Measurements from ENCODE around the gene C20orf144.
"Not testable (repeated sequence)": the region's sequence is repeated elsewhere in the genome, so short reads cannot be mapped to it uniquely, and the experiment has no call there.

Gene C20orf144

GRCh38 chr20:33662172-33662571 lies at the start of gene C20orf144:
TSS of gene C20orf144 (plus strand) at chr20:33662327. CDS start at chr20:33662346, 19 bp downstream.
- no peak for DNase-seq (ENCODE audit: low spot score)

DNA sequence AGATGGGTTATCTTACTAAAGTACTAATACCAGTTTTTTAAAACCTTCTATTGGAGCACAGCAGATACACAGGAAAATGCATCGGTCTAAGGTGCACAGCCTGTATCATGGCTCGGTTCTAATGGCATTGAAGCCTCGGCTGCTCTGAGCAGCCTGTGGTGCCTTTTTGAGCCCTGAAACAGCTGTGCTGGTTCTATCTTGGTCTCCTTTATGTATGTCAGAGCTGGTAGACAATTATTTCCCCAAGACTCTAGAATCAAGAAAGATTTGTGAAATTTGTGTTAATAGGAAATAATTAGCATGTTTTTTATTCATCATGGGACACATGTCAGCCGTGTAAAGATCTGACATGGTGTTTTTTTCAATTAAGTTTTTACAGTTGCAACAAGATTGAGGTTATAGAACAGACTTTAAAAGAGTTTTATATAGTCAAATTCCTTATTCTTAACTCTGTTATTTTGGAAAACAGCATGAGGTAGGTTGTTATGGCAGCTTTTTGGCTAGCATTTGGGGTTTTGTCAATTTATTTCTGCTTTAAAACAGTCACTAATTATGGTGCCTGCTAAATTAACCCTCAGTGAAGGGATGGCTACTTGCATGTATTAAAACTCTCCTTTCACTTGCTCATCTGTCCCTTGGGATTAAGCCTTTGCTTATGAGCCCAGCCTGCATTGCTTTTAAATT lies 40.3 kb upstream of the C20orf144 start:
- no peak for DNase-seq (ENCODE audit: low spot score)

GRCh38 chr20:33622705-33623365 lies 39.3 kb upstream of the C20orf144 start:
- DNase-seq (ENCODE audit: low spot score) = no peak

DNA sequence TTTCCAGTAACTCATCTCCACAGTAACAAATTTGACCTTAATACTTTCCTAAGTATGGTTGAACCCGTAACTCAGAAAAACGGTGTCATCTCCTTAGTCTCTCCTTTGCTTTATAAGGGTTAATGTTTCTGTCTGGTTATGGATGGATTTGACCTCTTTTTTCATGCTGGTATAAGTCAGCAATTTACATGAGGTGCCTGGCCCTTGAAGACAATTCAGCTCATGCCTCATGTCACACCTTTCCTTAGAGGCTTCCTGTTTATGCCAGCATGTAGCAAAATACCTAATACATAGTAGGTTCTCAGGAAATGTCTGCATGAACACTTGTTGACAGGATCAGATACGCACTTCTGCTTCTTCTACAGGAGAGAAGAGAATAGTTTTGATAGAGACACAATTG lies 37.7 kb upstream of the C20orf144 start:
- DNase-seq (ENCODE audit: low spot score) = no peak

- no peak for DNase-seq (ENCODE audit: low spot score)
Measured at GRCh38 chr20:33626190-33626589, 35.9 kb upstream of the C20orf144 start.

- DNase-seq (ENCODE audit: low spot score) = no peak
Measured at GRCh38 chr20:33627577-33628216, 34.4 kb upstream of the C20orf144 start.

GRCh38 chr20:33629533-33629932 lies 32.6 kb upstream of the C20orf144 start:
- DNase-seq (ENCODE audit: low spot score) = no peak

GRCh38 chr20:33629979-33630378 lies 32.1 kb upstream of the C20orf144 start:
- DNase-seq (ENCODE audit: low spot score) = no peak

- DNase-seq (ENCODE audit: low spot score) = no peak
Measured at GRCh38 chr20:33630507-33630906, 31.6 kb upstream of the C20orf144 start.

DNA sequence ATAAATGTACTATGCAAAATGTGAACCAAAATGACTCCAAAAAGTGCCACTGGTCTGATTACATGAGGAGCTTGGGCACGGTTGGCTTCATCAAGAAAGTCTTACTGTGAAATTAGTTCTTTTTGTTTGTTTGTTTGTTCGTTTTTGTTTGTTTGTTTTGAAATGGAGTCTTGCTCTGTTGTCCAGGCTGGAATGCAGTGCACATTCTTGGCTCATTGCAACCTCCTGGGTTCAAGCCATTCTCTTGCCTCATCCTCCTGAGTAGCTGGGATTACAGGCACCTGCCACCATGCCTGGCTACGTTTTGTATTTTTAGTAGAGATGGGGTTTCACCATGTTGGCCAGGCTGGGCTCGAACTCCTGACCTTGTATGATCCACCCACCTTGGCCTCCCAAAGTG lies 30.2 kb upstream of the C20orf144 start:
- not testable (repeated sequence) for DNase-seq (ENCODE audit: low spot score)

- DNase-seq (ENCODE audit: low spot score) = no peak
Measured at GRCh38 chr20:33635341-33635740, 26.8 kb upstream of the C20orf144 start.

GRCh38 chr20:33636776-33637175 lies 25.4 kb upstream of the C20orf144 start:
- no peak for DNase-seq (ENCODE audit: low spot score)

- DNase-seq (ENCODE audit: low spot score) = no peak
Measured at GRCh38 chr20:33640287-33640686, 21.8 kb upstream of the C20orf144 start.

DNA sequence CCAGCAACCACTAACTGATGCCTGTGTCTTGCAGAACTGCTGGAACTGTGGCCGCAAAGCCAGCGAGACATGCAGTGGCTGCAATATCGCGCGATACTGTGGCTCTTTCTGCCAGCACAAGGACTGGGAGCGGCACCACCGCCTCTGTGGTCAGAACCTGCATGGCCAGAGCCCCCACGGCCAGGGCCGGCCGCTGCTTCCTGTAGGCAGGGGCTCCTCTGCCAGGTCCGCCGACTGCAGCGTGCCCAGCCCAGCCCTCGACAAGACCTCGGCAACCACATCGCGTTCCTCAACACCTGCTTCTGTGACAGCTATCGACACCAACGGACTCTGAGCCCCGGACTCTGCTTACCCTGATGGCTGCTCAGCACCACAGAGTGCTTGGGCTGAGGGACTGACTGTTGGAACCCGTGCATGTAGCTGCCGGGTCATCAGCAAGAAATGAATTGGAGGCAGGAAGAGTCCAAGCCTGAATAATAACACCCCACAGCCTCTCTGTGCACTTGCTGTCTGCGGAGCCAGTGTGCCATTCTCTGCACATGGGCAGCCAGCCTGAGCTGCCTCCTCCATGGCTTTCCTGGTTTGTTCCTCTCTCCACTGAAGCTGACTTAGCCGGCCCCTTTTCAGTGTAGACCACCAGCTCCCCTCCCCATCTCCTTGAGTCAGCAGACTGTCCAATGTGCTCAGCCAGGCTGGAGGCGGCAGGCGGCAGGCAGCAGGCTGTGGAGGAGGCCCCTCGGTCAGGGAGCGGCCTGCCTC lies 17.6 kb upstream of the C20orf144 start:
- no peak for DNase-seq (ENCODE audit: low spot score)

GRCh38 chr20:33645072-33645358 lies 17.1 kb upstream of the C20orf144 start:
- DNase-seq (ENCODE audit: low spot score) = no peak

DNA sequence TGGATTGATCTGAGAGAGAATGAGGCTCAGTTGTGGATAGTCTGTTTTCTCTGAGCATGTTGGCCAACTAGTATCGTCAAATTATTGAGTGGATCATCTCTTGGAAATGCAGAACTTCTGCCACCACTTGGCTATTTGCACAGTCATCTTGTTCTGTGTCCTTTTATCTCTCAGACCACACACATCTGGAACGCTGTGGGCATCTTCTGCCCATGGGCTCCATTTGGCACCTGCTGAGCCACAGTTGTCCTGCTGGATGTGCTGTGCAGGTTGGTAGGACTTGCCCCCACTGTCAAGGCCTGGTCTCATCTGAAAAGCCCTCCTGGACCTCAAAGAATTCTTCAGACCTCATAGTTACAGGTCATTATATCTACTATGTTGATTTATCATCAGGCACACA lies 16.7 kb upstream of the C20orf144 start:
- no peak for DNase-seq (ENCODE audit: low spot score)

GRCh38 chr20:33646191-33646590 lies 15.9 kb upstream of the C20orf144 start:
- no peak for DNase-seq (ENCODE audit: low spot score)

- DNase-seq (ENCODE audit: low spot score) = peak; percentile 10
Measured at GRCh38 chr20:33646959-33647602, 15.0 kb upstream of the C20orf144 start.

DNA sequence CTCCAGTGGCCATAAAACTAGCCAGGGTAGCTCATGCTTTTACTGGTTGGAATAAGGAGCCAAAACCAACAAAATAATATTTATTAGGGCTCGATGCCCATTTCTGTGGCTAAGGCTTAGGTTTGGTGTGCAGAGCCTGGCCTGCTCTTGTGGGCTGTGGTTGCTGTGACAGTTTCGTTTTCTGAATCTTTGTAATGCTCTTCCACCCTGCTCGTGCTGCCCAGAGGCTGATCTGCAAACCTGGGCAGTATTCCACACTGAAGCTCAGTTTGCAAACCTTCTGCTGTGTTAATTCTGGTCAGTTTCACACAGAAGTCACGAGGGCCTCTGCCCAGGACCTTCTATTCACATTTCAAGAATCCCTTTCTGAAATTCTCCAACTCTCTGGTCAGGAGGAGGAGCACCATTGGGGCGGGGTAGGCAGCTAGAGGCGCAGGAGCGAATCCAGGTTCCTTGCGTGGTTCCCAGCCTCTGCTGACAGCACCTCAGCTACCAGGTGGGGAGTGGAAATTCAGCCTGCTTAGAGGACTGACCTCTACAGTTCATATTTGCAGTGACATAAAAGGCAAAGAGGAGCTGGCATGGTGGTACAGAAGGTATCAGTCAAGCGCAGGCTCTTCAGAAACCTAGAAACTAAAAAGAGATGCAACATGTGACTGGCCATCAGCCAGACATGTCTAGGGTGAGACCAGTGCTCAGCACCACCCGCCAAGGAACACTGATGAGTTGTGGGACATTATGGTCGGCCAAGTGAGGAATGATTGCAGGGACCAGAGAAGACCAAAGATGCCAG lies 14.3 kb upstream of the C20orf144 start:
- DNase-seq (ENCODE audit: low spot score) = peak; percentile 86

DNA sequence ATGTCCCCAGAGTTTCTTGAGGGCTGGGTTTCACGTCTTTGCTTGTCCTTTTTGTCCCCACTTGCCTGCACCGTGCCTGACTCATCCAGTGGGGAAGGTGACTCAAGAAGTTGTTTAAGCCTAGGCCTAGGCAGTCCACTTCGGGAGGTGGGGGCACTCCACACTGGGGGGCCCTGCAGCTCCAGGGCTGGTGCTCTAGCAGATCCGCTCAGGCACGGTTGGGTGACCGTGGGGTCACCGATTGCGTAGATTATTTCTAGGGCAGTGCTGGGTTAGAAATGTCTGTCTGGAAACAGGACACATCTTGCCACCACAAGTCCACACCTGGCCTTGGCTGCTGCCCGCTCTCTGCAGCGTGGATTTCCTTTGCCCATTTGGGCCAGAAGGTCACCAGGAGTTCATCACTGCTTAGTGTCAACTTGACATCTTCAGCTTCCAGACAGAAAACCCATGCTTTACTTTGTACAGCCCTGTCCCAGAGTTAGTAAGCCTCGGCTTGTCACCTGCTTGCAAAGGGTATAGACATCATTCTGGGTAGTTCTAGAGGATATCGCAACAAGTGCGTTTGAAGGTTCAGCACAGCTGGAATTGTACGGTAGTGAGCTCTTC lies 13.6 kb upstream of the C20orf144 start:
- DNase-seq (ENCODE audit: low spot score) = peak; percentile 39

DNA sequence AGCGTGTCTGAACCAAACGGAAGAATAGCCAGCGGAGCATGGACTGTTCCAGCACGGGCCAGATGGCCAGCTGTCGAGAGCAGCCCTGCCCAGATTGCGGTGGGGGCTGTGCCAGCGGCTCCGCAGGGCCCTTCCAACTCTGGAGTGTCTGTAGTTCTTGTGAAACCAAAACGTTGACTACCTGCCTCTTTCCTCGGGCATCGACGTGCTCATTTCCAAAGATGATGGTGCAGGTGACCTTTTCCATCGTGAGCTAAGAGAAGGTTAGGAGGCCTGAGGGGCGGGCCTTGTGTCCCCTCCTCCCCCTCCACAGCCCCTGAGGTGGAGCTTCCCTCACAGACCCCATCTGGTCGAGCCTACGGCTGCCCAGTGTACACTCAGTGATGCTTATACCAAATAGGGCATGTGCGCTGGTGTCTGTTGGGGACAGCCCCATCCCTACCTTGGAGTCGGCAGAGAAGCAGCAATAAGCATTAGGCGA lies 12.9 kb upstream of the C20orf144 start:
- peak; percentile 49 for DNase-seq (ENCODE audit: low spot score)
